ENCODE results near the gene PHYKPL.

The PHYKPL gene

GRCh38 chr5:178261666-178262600 is 29.3 kb upstream of the PHYKPL start:
- H3K9ac ChIP-seq (ENCODE audit: low read length): no peak overlapping the region

GRCh38 chr5:178259623-178260536 is 27.3 kb upstream of the PHYKPL start:
- H3K4me1 ChIP-seq (ENCODE audit: insufficient read depth, low read length, severe bottlenecking): no peaks in the 10 kb centered on the region
- no peaks in the 10 kb centered on the region; the same call in 1 of the 2 replicates for H3K27me3 ChIP-seq (ENCODE audit: insufficient read depth, low read length)
- H3K36me3 ChIP-seq (ENCODE audit: insufficient read depth, low read length): no peaks in the 10 kb centered on the region
- no peaks in the 10 kb centered on the region for H3K9me3 ChIP-seq (ENCODE audit: low read length)
- TF ChIP-seq EZH2 (IDR thresholded peaks at IDR 0.05; ENCODE audit: borderline replicate concordance, low read length) (no peak), CTCF (IDR thresholded peaks at IDR 0.05; ENCODE audit: low read length) (no peak)
- no peak overlapping the region for H2AFZ ChIP-seq (ENCODE audit: low read length)
- H3K9ac ChIP-seq (ENCODE audit: low read length): no peak overlapping the region
- H4K20me1 ChIP-seq (ENCODE audit: insufficient read depth, low read length): no peaks in the 10 kb centered on the region
- H3K9me2 ChIP-seq (ENCODE audit: low read depth, low read length): no peaks in the 10 kb centered on the region
- no peak overlapping the region for H3K27ac ChIP-seq (ENCODE audit: low read depth, low read length, poor library complexity, severe bottlenecking)
- H3K4me2 ChIP-seq (ENCODE audit: low read length): no peak overlapping the region
- no peaks in the 10 kb centered on the region for H3K79me2 ChIP-seq (ENCODE audit: insufficient read depth, low read length)
- no peaks in the 10 kb centered on the region for H3F3A ChIP-seq (ENCODE audit: insufficient read depth, low read length)
- no peak overlapping the region for H3K4me3 ChIP-seq (ENCODE audit: low read depth, low read length, poor library complexity, severe bottlenecking)

More at GRCh38 chr5:178261666-178262600, 29.3 kb upstream of the PHYKPL start:
- no peak overlapping the region for H2AFZ ChIP-seq (ENCODE audit: low read length)
- no peak overlapping the region for H3K4me2 ChIP-seq (ENCODE audit: low read length)
- no peaks in the 10 kb centered on the region; the same call in 1 of the 2 replicates for H3K27me3 ChIP-seq (ENCODE audit: insufficient read depth, low read length)
- no peak overlapping the region for H3K27ac ChIP-seq (ENCODE audit: low read depth, low read length, poor library complexity, severe bottlenecking)
- TF ChIP-seq CTCF (IDR thresholded peaks at IDR 0.05; ENCODE audit: low read length) (no peak), EZH2 (IDR thresholded peaks at IDR 0.05; ENCODE audit: borderline replicate concordance, low read length) (no peak)
- H3K9me2 ChIP-seq (ENCODE audit: low read depth, low read length): no peaks in the 10 kb centered on the region
- no peaks in the 10 kb centered on the region for H3K9me3 ChIP-seq (ENCODE audit: low read length)
- H4K20me1 ChIP-seq (ENCODE audit: insufficient read depth, low read length): no peaks in the 10 kb centered on the region
- no peaks in the 10 kb centered on the region for H3K79me2 ChIP-seq (ENCODE audit: insufficient read depth, low read length)
- H3F3A ChIP-seq (ENCODE audit: insufficient read depth, low read length): no peaks in the 10 kb centered on the region
- H3K4me3 ChIP-seq (ENCODE audit: low read depth, low read length, poor library complexity, severe bottlenecking): no peak overlapping the region
- no peaks in the 10 kb centered on the region for H3K4me1 ChIP-seq (ENCODE audit: insufficient read depth, low read length, severe bottlenecking)
- no peaks in the 10 kb centered on the region for H3K36me3 ChIP-seq (ENCODE audit: insufficient read depth, low read length)

- H3F3A ChIP-seq (ENCODE audit: insufficient read depth, low read length): no peaks in the 10 kb centered on the region
- no peaks in the 10 kb centered on the region for H3K79me2 ChIP-seq (ENCODE audit: insufficient read depth, low read length)
- TF ChIP-seq CTCF (IDR thresholded peaks at IDR 0.05; ENCODE audit: low read length): no peak
- no peak for TF ChIP-seq EZH2 (IDR thresholded peaks at IDR 0.05; ENCODE audit: borderline replicate concordance, low read length)
- H3K4me1 ChIP-seq (ENCODE audit: insufficient read depth, low read length, severe bottlenecking): no peaks in the 10 kb centered on the region
- no peak overlapping the region for H2AFZ ChIP-seq (ENCODE audit: low read length)
- no peak overlapping the region for H3K27ac ChIP-seq (ENCODE audit: low read depth, low read length, poor library complexity, severe bottlenecking)
- H3K9me2 ChIP-seq (ENCODE audit: low read depth, low read length): no peaks in the 10 kb centered on the region
- H3K4me3 ChIP-seq (ENCODE audit: low read depth, low read length, poor library complexity, severe bottlenecking): no peak overlapping the region
- H4K20me1 ChIP-seq (ENCODE audit: insufficient read depth, low read length): no peaks in the 10 kb centered on the region
- H3K9me3 ChIP-seq (ENCODE audit: low read length): no peaks in the 10 kb centered on the region
- no peak overlapping the region for H3K4me2 ChIP-seq (ENCODE audit: low read length)
- H3K27me3 ChIP-seq (ENCODE audit: insufficient read depth, low read length): no peaks in the 10 kb centered on the region; the same call in 1 of the 2 replicates
- no peaks in the 10 kb centered on the region for H3K36me3 ChIP-seq (ENCODE audit: insufficient read depth, low read length)
- no peak overlapping the region for H3K9ac ChIP-seq (ENCODE audit: low read length)
Measured at GRCh38 chr5:178257650-178258049, 25.0 kb upstream of the PHYKPL start.
